GM19328 (cell line): Measurements from ENCODE around the gene PTCD1.

Experiments
- ATAC-seq: cut with Tn5 transposase; IDR thresholded peaks from one replicate; pipeline ENCODE4 v1.9.1; 2021; ENCODE audit warnings: mild to moderate bottlenecking, moderate library complexity; ENCODE audit not compliant: unreplicated experiment

PTCD1 gene

DNA sequence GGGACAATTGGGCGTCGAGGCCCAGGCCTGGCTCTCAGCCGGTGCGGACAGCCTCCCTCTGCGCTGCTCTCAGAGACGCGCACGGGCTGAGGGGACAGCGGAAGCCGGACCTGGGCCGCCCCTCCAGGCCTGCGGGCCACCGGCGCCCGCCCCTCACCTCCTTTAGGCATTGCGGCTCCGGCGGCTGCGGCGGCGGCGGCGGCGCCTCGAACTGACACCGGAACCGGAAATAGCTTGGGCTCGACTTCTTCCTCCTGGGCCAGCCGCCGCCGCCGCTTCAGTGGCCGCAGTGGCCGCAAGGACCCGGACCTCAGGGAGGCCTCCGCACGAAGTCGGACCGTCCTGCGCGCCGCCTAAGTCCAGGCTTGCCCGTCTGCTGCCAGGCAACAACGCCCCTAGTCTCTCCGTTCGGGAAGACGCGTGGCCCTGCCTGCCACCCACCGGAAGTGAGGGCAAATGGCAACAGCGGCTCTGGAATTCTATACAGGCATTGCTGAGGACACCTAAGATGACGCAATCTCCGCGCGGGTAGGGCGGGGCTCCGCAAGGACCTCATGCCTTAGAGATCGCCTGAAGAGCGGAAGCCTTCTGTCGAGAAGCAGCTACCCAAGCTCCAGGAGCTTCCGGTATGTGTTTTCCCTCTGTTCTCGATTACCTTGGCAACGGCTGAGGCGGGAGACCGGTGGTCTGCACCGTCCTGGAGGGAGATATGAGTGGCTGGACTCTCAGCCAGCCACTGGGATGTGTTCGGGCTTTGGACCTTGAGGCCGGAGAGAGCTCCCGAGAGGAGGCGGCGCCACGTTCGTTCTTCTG is 30.0 kb downstream of the PTCD1 start, which contains the start of the genes BUD31 and PDAP1:
Gene BUD31, plus strand, starts transcription at position 591 of the 813 bp plus-strand sequence. CDS start 2,124 bp downstream, outside the sequence.
Gene PDAP1, minus strand, starts transcription at position 219 of the 813 bp plus-strand sequence. Its CDS starts 49 bp downstream, at position 170.
- ATAC-seq: peak; percentile 67

DNA sequence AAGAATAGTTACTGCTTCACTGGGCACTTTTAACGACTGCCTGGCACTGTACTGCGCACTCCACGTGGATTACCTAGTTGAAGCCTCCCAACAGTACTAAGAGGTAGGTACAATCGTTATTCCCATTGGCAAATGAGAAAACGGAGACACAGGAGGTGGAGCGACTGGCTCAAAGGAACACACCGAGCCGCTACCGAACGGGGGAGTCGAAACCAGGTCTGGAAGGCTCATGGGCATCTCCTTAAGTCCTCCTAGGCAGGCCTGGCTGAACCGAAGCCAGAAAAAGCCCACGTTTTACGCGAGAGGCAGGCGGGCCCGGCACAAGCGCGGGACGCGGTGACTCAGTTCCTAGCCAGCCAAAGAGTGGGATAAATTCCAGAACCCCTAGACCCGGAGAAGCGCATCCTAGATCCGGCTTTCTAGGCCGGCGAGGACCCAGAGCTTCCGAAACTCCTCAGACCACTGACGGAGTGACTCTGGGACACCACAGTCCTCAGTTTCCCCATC is 30.7 kb downstream of the PTCD1 start:
- peak; percentile 9 for ATAC-seq

DNA sequence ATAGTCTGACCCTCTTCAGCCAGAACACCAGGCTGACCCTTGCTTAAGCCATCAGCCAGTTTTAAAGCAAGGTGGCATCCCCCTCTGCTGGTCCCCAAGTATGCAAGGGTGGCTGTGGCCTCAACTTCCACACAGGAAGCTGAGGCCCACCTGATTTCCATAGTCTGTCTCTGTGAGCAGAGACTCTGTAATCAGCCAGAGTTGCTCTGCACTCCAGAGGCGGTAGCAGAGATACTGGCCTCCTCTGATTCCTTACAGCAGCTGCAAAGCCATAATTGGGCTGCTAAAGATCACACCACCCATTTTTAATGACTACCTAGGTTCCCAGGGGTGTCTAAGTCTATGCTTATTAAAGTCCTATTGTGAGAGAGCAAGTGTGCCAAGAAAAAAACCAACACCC is 32.0 kb downstream of the PTCD1 start:
- ATAC-seq: no peak

DNA sequence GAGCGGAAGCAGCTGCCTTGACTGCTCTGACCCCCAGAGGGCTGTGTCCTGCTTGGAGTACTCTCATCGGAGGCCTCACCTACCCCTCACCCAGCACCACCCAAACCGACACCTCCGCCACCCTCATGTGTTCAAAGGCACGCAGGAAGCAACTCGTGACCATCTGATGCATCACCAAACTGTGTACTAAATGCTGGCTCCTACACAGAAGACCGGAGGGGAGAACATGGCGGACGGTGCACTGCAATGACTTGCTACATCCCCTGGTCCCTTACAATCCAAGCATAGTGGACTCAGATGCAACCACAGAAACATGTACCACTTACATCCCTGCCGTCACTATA is 33.6 kb downstream of the PTCD1 start:
- ATAC-seq: no peak

DNA sequence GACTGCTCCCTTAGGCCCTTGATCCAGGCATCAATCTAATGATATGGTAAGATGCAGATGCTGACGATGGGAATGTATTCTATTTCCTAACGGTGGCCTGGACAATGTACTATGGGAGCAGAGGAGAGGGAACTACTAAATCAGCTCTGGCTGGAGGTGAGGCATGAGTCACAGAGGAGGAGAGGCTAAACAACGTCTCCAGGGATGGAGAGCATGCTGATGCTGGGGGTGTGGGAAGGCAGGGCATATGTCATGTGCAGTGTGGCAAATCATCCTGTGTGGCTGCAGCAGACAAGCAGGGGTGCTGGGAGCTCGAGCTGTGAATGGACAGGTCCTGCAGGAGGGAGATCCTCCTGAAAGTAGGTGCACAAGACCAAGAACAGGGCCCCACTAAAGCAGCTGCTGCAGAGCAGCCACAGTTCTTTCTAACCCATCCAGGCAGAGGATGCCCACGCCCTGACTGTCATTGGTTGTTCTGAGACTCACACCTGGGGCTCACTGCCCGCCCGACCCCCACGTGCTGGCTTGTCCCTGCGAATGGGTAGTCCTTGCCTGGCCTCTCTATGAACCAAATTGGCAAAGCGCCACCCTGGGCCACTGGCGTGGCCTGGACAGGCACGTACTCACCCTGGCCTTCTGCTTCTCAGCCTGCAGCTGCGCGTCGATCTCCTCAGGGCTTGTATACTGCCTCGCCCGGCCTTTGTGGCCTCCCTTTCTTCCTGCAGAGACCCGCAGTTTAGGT is 34.2 kb downstream of the PTCD1 start:
- no peak for ATAC-seq

DNA sequence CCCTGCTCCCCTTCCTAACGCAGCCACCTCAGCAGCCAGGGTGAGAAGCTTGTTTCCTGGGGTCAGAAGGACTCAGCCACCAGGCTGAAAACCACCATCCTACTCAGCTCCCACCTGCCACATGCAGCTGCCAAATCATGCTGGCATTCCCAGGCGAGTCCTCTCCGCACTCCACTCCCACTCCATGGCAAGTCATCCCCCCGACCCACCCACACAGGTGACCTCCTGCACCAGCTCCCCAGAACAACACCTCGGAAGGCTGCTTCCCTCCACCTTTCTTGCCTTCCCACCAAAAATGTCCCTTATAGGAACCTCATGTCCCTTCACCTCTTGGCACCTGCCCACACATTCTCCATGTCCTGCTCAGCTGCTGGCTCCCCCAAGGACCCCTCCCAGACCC is 34.8 kb downstream of the PTCD1 start:
- no peak for ATAC-seq

DNA sequence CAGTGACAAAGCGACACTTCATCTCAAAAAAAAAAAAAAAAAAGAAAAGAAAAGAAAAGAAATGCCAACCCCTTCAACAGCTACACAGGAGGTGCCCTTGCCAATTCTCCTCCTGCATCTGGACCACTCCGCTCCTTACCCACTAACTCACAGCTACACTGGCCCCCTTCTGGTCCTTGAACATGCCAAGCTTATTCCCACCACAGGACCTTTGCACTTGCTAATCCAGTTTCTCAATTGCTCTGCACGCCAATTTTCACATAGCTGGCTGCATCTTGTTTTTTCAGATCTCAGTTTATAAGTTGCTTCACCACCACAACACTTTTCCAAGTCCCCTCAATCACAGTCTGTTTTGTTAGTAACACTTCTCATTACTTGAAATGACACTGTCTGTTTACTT is 35.7 kb downstream of the PTCD1 start:
- ATAC-seq: no peak

DNA sequence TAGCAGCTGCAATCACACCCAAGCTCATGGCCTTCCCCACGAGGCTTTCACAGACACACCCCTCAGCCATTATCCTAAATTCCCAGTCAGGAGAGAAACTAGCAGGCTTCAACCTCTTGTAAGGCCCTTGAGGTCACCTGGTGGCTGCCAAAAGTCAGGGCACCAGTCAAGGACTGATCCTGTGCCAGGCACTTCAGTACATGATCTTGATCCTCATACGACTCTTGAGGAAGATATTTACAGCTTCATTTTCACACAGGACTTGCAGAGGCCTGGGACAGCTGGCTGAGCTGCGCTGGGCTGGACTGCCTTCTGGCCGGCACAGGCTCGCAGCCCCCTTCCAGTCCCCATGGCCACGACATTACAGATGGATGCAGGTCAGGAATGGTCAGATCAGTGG is 39.0 kb downstream of the PTCD1 start:
- ATAC-seq: no peak

DNA sequence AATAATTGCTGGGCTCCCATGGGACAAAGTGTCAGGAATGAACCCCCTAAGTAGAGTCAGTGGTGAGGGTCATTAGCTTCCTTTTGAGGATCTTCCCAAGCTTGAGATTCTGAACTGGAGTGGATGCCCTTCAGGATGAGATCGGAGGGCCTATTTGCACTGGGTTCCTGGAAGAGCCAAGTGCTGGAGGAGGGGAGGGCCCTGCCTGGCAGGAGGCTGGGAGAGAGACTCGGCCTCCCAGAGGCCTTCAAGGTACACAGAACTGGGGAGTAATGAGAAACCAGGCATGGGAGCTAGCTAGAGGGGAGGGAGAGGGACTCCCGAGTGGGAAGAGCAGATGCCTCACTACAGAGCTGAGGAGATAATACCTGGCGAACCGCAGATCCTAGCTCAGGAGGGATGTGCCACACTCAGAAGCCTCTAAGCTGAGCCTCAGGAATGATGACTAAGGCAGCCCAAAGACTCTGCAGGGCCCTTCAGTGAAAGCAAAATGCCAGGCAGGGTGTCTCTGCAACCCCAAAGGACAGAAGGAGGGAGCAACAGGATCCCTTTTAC is 39.6 kb downstream of the PTCD1 start:
- ATAC-seq: no peak

DNA sequence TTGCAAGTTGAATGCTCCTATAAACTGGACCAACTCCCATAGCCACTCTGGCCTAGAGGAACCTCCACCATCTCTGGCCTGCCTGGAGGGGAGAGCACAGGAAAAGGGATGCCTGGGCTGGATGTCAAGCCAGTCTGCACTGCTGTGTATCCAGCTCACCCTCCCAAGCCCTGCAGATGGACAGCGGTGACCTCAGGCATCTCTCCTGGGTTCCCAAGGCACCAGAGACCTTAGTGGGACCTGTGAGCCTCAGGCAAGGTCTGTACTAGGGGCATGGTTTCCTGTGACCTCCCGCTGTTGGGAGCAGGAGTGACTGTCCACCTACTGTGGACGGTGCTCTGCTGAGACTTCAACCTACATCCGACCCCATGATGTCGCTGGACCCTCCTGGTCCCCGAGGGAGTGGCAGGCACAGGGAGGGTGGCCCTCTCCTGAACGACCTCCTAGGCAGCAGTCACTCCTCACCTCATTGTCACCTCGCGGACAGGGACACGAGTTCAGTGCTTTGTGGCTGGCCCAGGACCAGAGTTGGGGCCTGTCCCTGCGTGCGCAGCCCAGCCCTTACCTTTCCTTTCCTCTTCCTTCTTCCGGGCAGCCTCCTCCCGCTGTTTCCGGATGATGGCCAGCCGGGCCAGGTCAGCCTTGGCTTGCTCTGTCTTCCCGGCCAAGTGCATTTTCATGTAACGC is 41.2 kb downstream of the PTCD1 start:
- ATAC-seq: no peak

DNA sequence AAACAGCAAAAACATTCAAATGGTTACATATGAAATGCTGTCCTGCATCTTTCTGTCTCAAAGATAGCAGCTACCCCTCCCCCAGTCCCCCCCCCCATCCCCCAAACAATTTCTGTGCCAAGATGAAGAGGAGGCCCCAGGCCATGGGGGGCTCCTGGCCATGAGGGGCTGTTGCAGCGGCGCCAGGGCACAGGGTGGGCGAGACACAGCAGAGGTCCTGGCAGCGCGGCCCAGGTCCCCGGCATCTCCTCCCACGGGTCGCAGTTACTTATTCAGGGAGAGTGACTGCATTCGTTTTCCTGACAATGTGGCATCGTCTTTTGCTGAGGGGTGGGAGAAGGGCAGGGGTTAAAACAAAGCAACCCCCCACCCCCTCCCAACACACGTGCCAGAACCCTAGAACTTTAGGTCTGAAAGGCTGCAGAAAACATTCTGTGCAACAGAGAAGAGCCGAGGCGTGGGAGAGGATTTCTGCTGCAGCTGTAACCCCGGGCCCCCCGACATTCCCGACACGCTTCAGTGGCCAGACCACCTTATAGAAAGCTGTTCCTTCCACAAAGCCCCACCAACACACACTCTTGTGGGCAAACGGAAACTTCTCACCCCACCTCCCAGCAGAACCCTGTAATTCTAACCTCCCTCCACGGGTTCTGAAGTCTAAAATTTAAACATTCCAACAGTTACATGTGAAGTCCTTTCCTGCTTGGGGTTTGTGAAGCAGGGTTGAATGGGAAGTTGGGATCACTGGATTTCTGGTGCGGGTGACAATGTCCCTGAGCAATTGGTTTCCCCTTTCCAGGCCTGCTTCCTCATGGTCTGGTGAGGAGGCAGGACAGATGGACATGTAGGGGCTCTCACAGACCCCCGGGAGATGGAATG is 41.9 kb downstream of the PTCD1 start:
- ATAC-seq: no peak

DNA sequence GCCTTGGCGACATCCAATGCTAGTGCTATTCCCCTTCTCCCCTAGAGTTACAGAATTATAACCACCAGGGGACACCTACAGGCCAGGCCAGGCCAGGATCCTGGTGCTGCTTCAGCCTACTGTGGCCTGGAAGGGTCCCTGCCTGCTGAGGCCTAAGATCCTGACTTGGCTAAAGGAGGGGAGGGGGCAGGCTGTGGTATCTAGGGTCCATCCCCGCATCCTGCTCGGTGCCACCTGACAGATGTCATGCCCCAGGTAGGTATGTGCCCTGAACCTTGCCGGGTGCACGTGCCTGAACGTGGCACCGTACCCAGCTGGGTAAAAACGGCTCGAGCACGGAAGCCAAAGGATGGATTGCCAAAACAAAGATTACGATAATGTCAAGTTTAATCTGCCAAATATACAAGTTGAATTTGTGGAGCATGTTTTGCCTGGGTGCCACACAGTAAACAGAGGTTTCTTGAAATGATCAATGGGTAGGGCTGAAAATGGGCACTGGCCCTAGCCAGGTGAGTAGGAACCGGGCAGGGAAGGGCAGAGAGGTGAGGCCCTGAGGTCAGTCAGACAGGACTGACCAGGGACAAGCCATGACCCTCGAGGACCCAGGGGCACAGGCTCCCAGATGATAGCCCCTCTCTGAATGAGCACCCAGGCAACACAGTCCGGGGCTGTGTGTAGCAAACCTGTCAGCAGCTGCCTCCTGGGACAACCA is 42.8 kb downstream of the PTCD1 start:
- no peak for ATAC-seq

DNA sequence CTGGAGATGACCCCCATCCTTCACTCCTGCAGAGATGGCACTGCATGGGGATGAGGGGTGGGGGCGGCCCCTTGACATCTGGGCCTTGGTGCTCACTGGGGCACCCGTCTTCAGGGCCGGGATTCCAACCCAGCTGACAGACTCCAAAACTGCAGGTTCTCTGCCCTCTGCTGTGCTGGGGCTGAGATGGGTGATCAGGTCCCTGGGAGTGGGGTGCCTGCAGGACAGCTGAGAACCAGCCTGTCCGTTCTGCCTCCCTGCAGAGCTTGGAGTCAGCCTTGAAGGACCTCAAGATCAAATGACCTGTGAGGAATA is 44.5 kb downstream of the PTCD1 start:
- ATAC-seq: no peak

DNA sequence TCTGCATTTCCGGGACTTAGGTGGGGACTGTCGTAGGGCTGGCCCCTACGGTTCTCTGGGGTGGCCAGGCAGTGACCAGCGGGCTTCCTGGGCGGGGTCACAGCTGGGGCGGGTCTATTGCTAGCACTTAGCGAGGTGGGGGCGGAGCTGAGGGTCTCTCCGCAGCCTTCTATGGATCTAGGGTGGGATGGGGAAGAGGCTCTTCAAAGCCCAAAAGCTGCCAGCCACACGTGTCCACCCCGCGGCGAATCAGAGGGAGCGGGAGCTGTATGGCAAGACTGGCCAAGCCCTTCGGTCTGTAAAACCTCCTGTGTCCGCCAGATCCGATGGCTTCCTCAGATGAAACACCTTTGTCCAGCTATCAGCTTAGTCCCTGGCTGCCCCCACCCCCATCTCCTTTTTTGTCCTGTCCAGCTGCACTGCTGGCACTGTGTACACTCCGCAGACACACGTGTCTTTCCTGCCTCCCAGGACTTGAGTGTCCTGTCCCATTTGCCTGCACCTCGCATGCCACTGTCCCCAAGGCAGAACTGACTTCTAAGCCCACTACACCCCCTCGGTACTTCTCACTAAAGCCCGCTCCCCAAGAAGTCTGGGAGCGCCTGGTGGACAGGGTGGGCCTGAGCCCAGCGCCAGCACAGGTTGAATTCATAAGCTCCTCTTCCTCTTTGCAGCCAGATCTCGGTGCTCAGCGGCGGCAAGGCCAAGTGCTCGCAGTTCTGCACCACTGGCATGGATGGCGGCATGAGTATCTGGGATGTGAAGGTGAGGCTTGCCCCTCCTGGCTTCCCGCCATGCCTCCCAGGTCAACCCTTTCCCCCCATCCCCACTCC is 45.0 kb downstream of the PTCD1 start:
- no peak for ATAC-seq

DNA sequence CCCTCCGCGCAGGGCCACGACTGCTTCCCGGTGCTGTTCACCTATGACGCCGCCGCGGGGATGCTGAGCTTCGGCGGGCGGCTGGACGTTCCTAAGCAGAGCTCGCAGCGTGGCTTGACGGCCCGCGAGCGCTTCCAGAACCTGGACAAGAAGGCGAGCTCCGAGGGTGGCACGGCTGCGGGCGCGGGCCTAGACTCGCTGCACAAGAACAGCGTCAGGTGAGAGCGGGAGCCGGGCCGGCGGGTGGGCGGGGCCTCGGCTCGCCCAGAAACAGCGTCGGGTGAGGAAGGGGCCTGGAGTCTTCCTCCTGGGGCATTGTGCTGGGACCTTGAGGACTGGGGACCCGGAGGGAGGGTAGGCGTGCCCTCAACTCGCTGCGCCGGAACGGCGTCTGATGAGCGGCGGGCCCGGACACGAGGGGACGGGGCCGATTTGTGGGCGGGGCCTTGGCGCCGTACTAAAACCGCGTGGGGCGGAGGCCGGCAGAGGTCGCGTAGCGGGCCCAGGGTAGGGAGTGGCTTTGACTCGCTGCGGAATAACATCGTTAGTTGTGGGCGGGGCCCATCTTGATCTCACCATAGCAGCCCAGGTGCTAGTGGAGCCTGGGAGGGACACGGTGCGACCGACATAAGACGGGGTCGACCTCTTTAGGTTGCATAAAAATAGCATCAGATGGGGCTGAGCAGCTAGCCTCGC is 45.8 kb downstream of the PTCD1 start:
- ATAC-seq: peak; percentile 56

DNA sequence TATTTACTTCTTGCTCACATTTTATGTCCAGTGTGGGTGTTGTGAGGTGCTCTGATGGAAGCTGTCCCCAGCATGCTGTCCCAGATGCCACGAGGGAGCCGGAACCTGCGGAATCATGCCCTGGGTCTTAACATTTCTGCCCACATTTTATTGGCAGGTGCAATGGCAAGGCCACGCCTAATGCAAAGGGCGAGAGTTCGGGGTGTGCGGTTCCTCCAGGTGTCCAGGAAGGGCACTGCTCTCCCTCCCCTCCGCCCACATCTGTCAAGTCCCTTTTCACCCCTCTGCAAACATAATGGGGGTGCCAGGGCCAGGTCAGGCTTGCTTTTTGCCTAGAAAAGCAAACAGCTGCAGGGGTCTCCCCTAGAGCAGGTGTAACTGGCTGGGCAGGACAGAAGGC is 46.6 kb downstream of the PTCD1 start:
- no peak for ATAC-seq

DNA sequence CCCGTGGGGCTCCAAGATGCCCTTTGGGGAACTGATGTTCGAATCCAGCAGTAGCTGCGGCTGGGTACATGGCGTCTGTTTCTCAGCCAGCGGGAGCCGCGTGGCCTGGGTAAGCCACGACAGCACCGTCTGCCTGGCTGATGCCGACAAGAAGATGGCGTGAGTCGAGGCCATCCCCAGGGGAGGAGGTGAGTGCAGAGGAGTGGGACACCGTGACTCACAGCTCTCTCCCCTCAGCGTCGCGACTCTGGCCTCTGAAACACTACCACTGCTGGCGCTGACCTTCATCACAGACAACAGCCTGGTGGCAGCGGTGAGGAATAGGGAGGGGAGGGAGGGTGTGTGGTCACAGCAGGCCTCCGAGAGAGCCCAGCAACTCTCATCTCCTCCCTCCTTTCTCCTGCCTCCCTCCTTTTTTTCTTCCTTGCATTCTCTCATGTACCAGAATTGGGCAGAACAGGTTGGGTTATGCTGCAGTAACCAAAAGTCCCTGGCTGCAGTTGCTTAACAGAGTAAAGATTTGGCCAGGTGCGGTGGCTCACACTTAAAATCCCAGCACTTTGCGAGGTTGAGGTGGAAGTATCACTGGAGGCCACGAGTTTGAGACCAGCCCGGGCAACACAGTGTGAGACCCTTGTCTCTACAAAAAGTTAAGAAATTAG is 47.5 kb downstream of the PTCD1 start:
- ATAC-seq: no peak

DNA sequence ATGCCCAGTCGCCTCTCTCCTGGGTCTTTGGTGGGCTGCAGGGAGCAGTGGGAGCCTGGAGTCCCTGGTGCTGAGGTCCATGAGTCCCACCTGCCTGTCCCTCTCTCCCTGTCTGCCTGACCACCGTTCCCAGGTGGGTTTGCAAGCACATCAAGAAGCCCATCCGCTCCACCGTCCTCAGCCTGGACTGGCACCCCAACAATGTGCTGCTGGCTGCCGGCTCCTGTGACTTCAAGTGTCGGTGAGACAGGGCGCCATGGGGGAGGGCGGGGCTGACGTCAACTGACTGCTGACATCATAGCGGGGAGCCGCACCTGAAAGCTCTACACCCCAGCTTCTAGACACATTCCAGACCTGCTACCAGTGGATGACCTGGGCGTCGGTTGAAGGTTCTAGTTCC is 48.8 kb downstream of the PTCD1 start:
- no peak for ATAC-seq
